GM18520 (cell line): ENCODE results near the gene RNF141.
A peak's percentile ranks its signal among the peaks of the same experiment; 100 is the strongest.

Experiments
- ATAC-seq: cut with Tn5 transposase; IDR thresholded peaks from one replicate; pipeline ENCODE4 v1.9.1; 2021; ENCODE audit not compliant: unreplicated experiment

The RNF141 gene

GRCh38 chr11:10499874-10500601 is 40.9 kb downstream of the RNF141 start:
- ATAC-seq: no peak

GRCh38 chr11:10499452-10499851 is 41.5 kb downstream of the RNF141 start:
- ATAC-seq: no peak

GRCh38 chr11:10498426-10499250 is 42.3 kb downstream of the RNF141 start:
- ATAC-seq: no peak

GRCh38 chr11:10498022-10498400 is 43.0 kb downstream of the RNF141 start:
- ATAC-seq: no peak

GRCh38 chr11:10497371-10498021 is 43.5 kb downstream of the RNF141 start:
- ATAC-seq: no peak

GRCh38 chr11:10496296-10496936 is 44.6 kb downstream of the RNF141 start:
- ATAC-seq: no peak

GRCh38 chr11:10495464-10495786 is 45.6 kb downstream of the RNF141 start:
- no peak for ATAC-seq

GRCh38 chr11:10494636-10495463 is 46.1 kb downstream of the RNF141 start:
- no peak for ATAC-seq

GRCh38 chr11:10493041-10493663 is 47.8 kb downstream of the RNF141 start:
- no peak for ATAC-seq

- ATAC-seq: no peak
Measured at GRCh38 chr11:10492084-10492483, 48.9 kb downstream of the RNF141 start.

- ATAC-seq: no peak
Measured at GRCh38 chr11:10490398-10491241, 50.4 kb downstream of the RNF141 start.

- ATAC-seq: no peak
Measured at GRCh38 chr11:10490032-10490397, 51.0 kb downstream of the RNF141 start.

- ATAC-seq: peak; percentile 59
Measured at GRCh38 chr11:10488934-10489691, 51.9 kb downstream of the RNF141 start.

- no peak for ATAC-seq
Measured at GRCh38 chr11:10488121-10488933, 52.7 kb downstream of the RNF141 start.

GRCh38 chr11:10487002-10487647 is 53.9 kb downstream of the RNF141 start:
- no peak for ATAC-seq

- ATAC-seq: no peak
Measured at GRCh38 chr11:10486161-10486840, 54.7 kb downstream of the RNF141 start.

GRCh38 chr11:10485646-10486045 is 55.3 kb downstream of the RNF141 start:
- ATAC-seq: no peak
